ENCODE measurements around the gene TPPP3.

The TPPP3 gene

GRCh38 chr16:67393111-67393787, at the start of gene TPPP3:
TPPP3 (minus strand) TSS chr16:67393498; CDS start chr16:67391111, 2,387 bp downstream.
- DNase-seq (ENCODE audit: low read depth), result no peak

GRCh38 chr16:67442581-67443255, 49.4 kb upstream of the TPPP3 start:
- no peak for DNase-seq (ENCODE audit: low read depth)

GRCh38 chr16:67441907-67442306, 48.6 kb upstream of the TPPP3 start:
- DNase-seq (ENCODE audit: low read depth), result no peak

- no peak for DNase-seq (ENCODE audit: low read depth)
Observed at GRCh38 chr16:67441271-67441753, 48.0 kb upstream of the TPPP3 start.

- DNase-seq (ENCODE audit: low read depth), result no peak
Observed at GRCh38 chr16:67438824-67439393, 45.6 kb upstream of the TPPP3 start.

- DNase-seq (ENCODE audit: low read depth), result no peak
Observed at GRCh38 chr16:67438098-67438791, 44.9 kb upstream of the TPPP3 start.

GRCh38 chr16:67437513-67437912, 44.2 kb upstream of the TPPP3 start:
- DNase-seq (ENCODE audit: low read depth), result no peak

- no peak for DNase-seq (ENCODE audit: low read depth)
Observed at GRCh38 chr16:67436640-67437193, 43.4 kb upstream of the TPPP3 start.

- no peak for DNase-seq (ENCODE audit: low read depth)
Observed at GRCh38 chr16:67435758-67436164, 42.5 kb upstream of the TPPP3 start.

GRCh38 chr16:67433131-67433719, 39.9 kb upstream of the TPPP3 start:
- no peak for DNase-seq (ENCODE audit: low read depth)

GRCh38 chr16:67432506-67432890, 39.2 kb upstream of the TPPP3 start:
- DNase-seq (ENCODE audit: low read depth), result no peak

GRCh38 chr16:67431775-67432505, 38.6 kb upstream of the TPPP3 start:
- no peak for DNase-seq (ENCODE audit: low read depth)

- no peak for DNase-seq (ENCODE audit: low read depth)
Observed at GRCh38 chr16:67430977-67431774, 37.9 kb upstream of the TPPP3 start, which contains the start of gene HSD11B2. HSD11B2 (plus strand) TSS chr16:67431121; CDS start chr16:67431249, 128 bp downstream.

- DNase-seq (ENCODE audit: low read depth), result no peak
Observed at GRCh38 chr16:67430504-67430976, 37.2 kb upstream of the TPPP3 start.

- no peak for DNase-seq (ENCODE audit: low read depth)
Observed at GRCh38 chr16:67429799-67430503, 36.7 kb upstream of the TPPP3 start.

GRCh38 chr16:67429053-67429798, 35.9 kb upstream of the TPPP3 start:
- no peak for DNase-seq (ENCODE audit: low read depth)

GRCh38 chr16:67428146-67428731, 34.9 kb upstream of the TPPP3 start:
- no peak for DNase-seq (ENCODE audit: low read depth)

GRCh38 chr16:67426950-67427349, 33.7 kb upstream of the TPPP3 start:
- DNase-seq (ENCODE audit: low read depth), result no peak
